Endothelial cell (in vitro differentiated cells): ENCODE results near the gene GH2. TPM values are rescaled to one million over a fixed set of nuclear protein-coding genes. Genes with fewer than 3 reads are reported as not detected.
A peak's percentile ranks its signal among the peaks of the same experiment; 100 is the strongest.
"Not testable (repeated sequence)": the region's sequence is repeated elsewhere in the genome, so short reads cannot be mapped to it uniquely, and the experiment has no call there.

Experiments
- DNase-seq: peaks from one replicate; pipeline ENCODE4 v3.0.0; 2021; ENCODE audit warnings: low spot score
- H3K27ac Mint-ChIP-seq: one replicate; pipeline ENCODE4 v1.8.0; 2021; ENCODE audit warnings: mixed read lengths, inconsistent platforms; ENCODE audit not compliant: unreplicated experiment
- H3K27me3 Mint-ChIP-seq: one replicate; pipeline ENCODE4 v1.8.0; 2021; ENCODE audit warnings: mild to moderate bottlenecking, moderate library complexity, mixed read lengths, inconsistent platforms; ENCODE audit not compliant: unreplicated experiment
- H3K36me3 Mint-ChIP-seq: one replicate; pipeline ENCODE4 v1.8.0; 2021; ENCODE audit warnings: mild to moderate bottlenecking, low read depth, mixed read lengths, inconsistent platforms; ENCODE audit not compliant: unreplicated experiment
- H3K4me1 Mint-ChIP-seq: one replicate; pipeline ENCODE4 v1.8.0; 2021; ENCODE audit warnings: mild to moderate bottlenecking, mixed read lengths, inconsistent platforms; ENCODE audit not compliant: unreplicated experiment
- H3K4me3 Mint-ChIP-seq: one replicate; pipeline ENCODE4 v1.8.0; 2021; ENCODE audit warnings: mild to moderate bottlenecking, mixed read lengths, inconsistent platforms; ENCODE audit not compliant: unreplicated experiment
- H3K9me3 Mint-ChIP-seq: one replicate; pipeline ENCODE4 v1.8.0; 2021; ENCODE audit warnings: mixed read lengths, inconsistent platforms; ENCODE audit not compliant: unreplicated experiment
- CTCF ChIP-seq: fragments of 200-600 bp; sonication (generic); IDR thresholded peaks from one replicate; pipeline ENCODE4 v1.5.0; 2021; ENCODE audit warnings: antibody characterized with exemption; ENCODE audit not compliant: unreplicated experiment
- total RNA-seq: library from RNA; stranded (reverse); fragmentation: NEBNext Ultra II Directional; extraction: Animal tissue kit (Norgen Biotek cat#: 25700); gene quantifications from one replicate; pipeline ENCODE4 v1.2.1, GENCODE V29; 2021; ENCODE audit not compliant: unreplicated experiment

GH2 gene
- total RNA-seq, 1 donor from 2014 or later: not detected

GRCh38 chr17:63889026-63889848 lies 7.5 kb upstream of the GH2 start:
- H3K9me3 Mint-ChIP-seq, H3K36me3 Mint-ChIP-seq, H3K4me3 Mint-ChIP-seq, H3K27me3 Mint-ChIP-seq, H3K27ac Mint-ChIP-seq, H3K4me1 Mint-ChIP-seq: not testable (repeated sequence)
- DNase-seq: peak; percentile 51
- TF ChIP-seq CTCF: peak; percentile 49

- not testable (repeated sequence) for H3K9me3 Mint-ChIP-seq, DNase-seq, H3K27me3 Mint-ChIP-seq, H3K36me3 Mint-ChIP-seq, H3K27ac Mint-ChIP-seq, H3K4me3 Mint-ChIP-seq
- peaks cover 14% of the 10 kb centered on the region for H3K4me1 Mint-ChIP-seq
Measured at GRCh38 chr17:63885119-63885518, 3.4 kb upstream of the GH2 start.

GRCh38 chr17:63882626-63883126 lies 932 bp upstream of the GH2 start:
- not testable (repeated sequence) for H3K36me3 Mint-ChIP-seq

GRCh38 chr17:63881337-63881736 lies 407 bp downstream of the GH2 start:
- H3K27me3 Mint-ChIP-seq, H3K36me3 Mint-ChIP-seq, H3K9me3 Mint-ChIP-seq, H3K4me3 Mint-ChIP-seq, H3K27ac Mint-ChIP-seq: not testable (repeated sequence)
- H3K4me1 Mint-ChIP-seq: peaks cover 12% of the 10 kb centered on the region
- DNase-seq: peak; percentile 57

More at GRCh38 chr17:63882626-63883126, 932 bp upstream of the GH2 start:
- not testable (repeated sequence) for H3K4me3 Mint-ChIP-seq, H3K27me3 Mint-ChIP-seq, DNase-seq, H3K27ac Mint-ChIP-seq, H3K9me3 Mint-ChIP-seq
- peaks cover 12% of the 10 kb centered on the region for H3K4me1 Mint-ChIP-seq

- no peak for TF ChIP-seq CTCF
- Mint-ChIP-seq H3K27ac (no peak overlapping the region), H3K9me3 (no peaks in the 10 kb centered on the region), H3K27me3 (peaks cover 4% of the 10 kb centered on the region), H3K36me3 (no peaks in the 10 kb centered on the region), H3K4me1 (peaks cover 12% of the 10 kb centered on the region), H3K4me3 (no peak overlapping the region)
- DNase-seq: no peak
Measured at GRCh38 chr17:63880706-63881105, 1.0 kb downstream of the GH2 start.

GRCh38 chr17:63878413-63878812 lies 3.3 kb downstream of the GH2 start:
- peaks cover 12% of the 10 kb centered on the region for H3K4me1 Mint-ChIP-seq
- not testable (repeated sequence) for H3K27ac Mint-ChIP-seq, H3K36me3 Mint-ChIP-seq

GRCh38 chr17:63874693-63875092 lies 7.1 kb downstream of the GH2 start:
- H3K4me3 Mint-ChIP-seq: peak overlapping the region; percentile 11
- not testable (repeated sequence) for H3K36me3 Mint-ChIP-seq, H3K27ac Mint-ChIP-seq, H3K4me1 Mint-ChIP-seq, DNase-seq, H3K9me3 Mint-ChIP-seq, H3K27me3 Mint-ChIP-seq

More at GRCh38 chr17:63878413-63878812, 3.3 kb downstream of the GH2 start:
- not testable (repeated sequence) for H3K4me3 Mint-ChIP-seq, H3K27me3 Mint-ChIP-seq, DNase-seq, H3K9me3 Mint-ChIP-seq

GRCh38 chr17:63874061-63874626 lies 7.6 kb downstream of the GH2 start:
- not testable (repeated sequence) for H3K27me3 Mint-ChIP-seq, H3K36me3 Mint-ChIP-seq, H3K9me3 Mint-ChIP-seq, H3K4me1 Mint-ChIP-seq, H3K4me3 Mint-ChIP-seq, DNase-seq, H3K27ac Mint-ChIP-seq

GRCh38 chr17:63873577-63873976 lies 8.2 kb downstream of the GH2 start, which contains the start of gene CSH2:
Gene CSH2, minus strand, starts transcription at chr17:63873677. Its CDS starts 63 bp downstream, at chr17:63873614.
- H3K9me3 Mint-ChIP-seq, H3K27ac Mint-ChIP-seq, DNase-seq, H3K27me3 Mint-ChIP-seq, H3K36me3 Mint-ChIP-seq, H3K4me3 Mint-ChIP-seq, H3K4me1 Mint-ChIP-seq: not testable (repeated sequence)
